Body of pancreas (tissue), 4 donors: ENCODE data around the gene SENP2. TPM values are rescaled to one million over a fixed set of nuclear protein-coding genes. Genes with fewer than 3 reads are reported as not detected.
"Not testable (repeated sequence)": the region's sequence is repeated elsewhere in the genome, so short reads cannot be mapped to it uniquely, and the experiment has no call there.

Experiments used
- ATAC-seq: fragments of 150-250 bp; one replicate; pipeline ENCODE4 v1.9.1; 2016
- DNase-seq, 4 donors: peaks; one replicate each; pipeline ENCODE4 v3.0.0-alpha.2; 2019
- H3K27ac ChIP-seq, 4 donors: fragments of 200-600 bp; sonication (generic); 1 replicate in 3 of 4; 2 replicates in 1 of 4; pipeline versions ENCODE4 v1.5.1 to v1.6.1; 2016 to 2019; ENCODE audit warnings: mild to moderate bottlenecking in 1 of 4, mixed read lengths in 1 of 4, moderate library complexity in 1 of 4
- H3K27me3 ChIP-seq, 2 donors: fragments of 200-600 bp; sonication (generic); one replicate each; pipeline ENCODE4 v1.6.0; 2016; ENCODE audit warnings: mild to moderate bottlenecking in 1 of 2
- H3K36me3 ChIP-seq, 2 donors: fragments of 200-600 bp; sonication (generic); replicated peaks in 1 of 2; 2 replicates each; pipeline ENCODE4 v1.5.1; 2016; ENCODE audit warnings: low read depth in 2 of 2; ENCODE audit not compliant: insufficient read depth in 1 of 2
- H3K4me1 ChIP-seq: fragments of 200-600 bp; sonication (generic); one replicate; pipeline ENCODE4 v1.6.0; 2016
- H3K4me3 ChIP-seq, 2 donors: fragments of 200-600 bp; sonication (generic); 1 replicate in 1 of 2; 2 replicates in 1 of 2; pipeline ENCODE4 v1.5.1; 2016 to 2019
- H3K9me3 ChIP-seq, 3 donors: fragments of 200-600 bp; sonication (generic); 1 replicate in 2 of 3; 2 replicates in 1 of 3; pipeline ENCODE4 v1.5.1; 2016
- CTCF ChIP-seq, 7 experiments: fragments of 450-650 bp in 4 of 7; fragments of 200-600 bp in 3 of 7; sonication (generic) in 3 of 7; IDR thresholded peaks; one replicate each; pipeline ENCODE4 v1.5.1; 2016 to 2019; ENCODE audit warnings: antibody characterized with exemption in 7 of 7
- POLR2A ChIP-seq, 3 donors: fragments of 450-650 bp; IDR thresholded peaks; one replicate each; pipeline ENCODE4 v1.6.1; 2016; ENCODE audit warnings: antibody characterized with exemption in 3 of 3, mild to moderate bottlenecking in 2 of 3
- WGBS, 2 donors: methylation state at CpG; one replicate each; pipeline ENCODE4 v1.1.5; 2017; 5-methylcytosine and 5-hydroxymethylcytosine counted together
- intact Hi-C: fragments of 100-400 bp; cut with DNase I; formaldehyde crosslinking; loops from one replicate; pipeline ENCODE4 v1.15.1; 2023
- total RNA-seq, 2 donors: library from RNA; depleted of rRNA; stranded (reverse); fragments of >200 nt; gene quantifications; one replicate each; pipeline ENCODE4 v1.1.0, GENCODE V29; 2016

SENP2 gene
- total RNA-seq, 2 donors from 2014 or later: 4.6 to 6.7 TPM

GRCh38 chr3:185639632-185640206, 53.6 kb downstream of the SENP2 start:
- Histone ChIP-seq H3K4me1 (no peaks in the 10 kb centered on the region), H3K9me3 (no peaks in the 10 kb centered on the region), H3K36me3 (no peaks in the 10 kb centered on the region), H3K4me3 (no peak overlapping the region), H3K27ac (no peak overlapping the region), H3K27me3 (no peaks in the 10 kb centered on the region)
- no peak for DNase-seq
- TF ChIP-seq CTCF (IDR thresholded peaks at IDR 0.05) (no peak), POLR2A (IDR thresholded peaks at IDR 0.05) (no peak)
- ATAC-seq: no peak
- 75 to 82% methylated on average over 7 of the region's 7 CpGs for WGBS, 2 donors
- intact Hi-C loops: no loop called here

- H3K9me3 ChIP-seq: no peaks in the 10 kb centered on the region
- H3K4me1 ChIP-seq: no peaks in the 10 kb centered on the region
- no peaks in the 10 kb centered on the region for H3K27me3 ChIP-seq
- intact Hi-C loops: no loop called here
- H3K36me3 ChIP-seq: no peaks in the 10 kb centered on the region
- DNase-seq (no peak), ATAC-seq (no peak)
- H3K4me3 ChIP-seq: no peak overlapping the region
- no peak for TF ChIP-seq CTCF (IDR thresholded peaks at IDR 0.05)
- TF ChIP-seq POLR2A (IDR thresholded peaks at IDR 0.05): no peak
- WGBS, 2 donors: 72 to 84% methylated on average over 2 of the region's 2 CpGs
- H3K27ac ChIP-seq: no peak overlapping the region
These were observed 54.2 kb downstream of the SENP2 start for GRCh38 chr3:185640308-185640707.

- H3K27me3 ChIP-seq, H3K4me1 ChIP-seq, ATAC-seq, H3K27ac ChIP-seq, H3K36me3 ChIP-seq, DNase-seq, intact Hi-C loops, H3K4me3 ChIP-seq, H3K9me3 ChIP-seq: not testable (repeated sequence)
- WGBS, 2 donors: 63 to 73% methylated on average over 15 to 16 of the region's 17 CpGs
These were observed 59.1 kb downstream of the SENP2 start for GRCh38 chr3:185645191-185645590.

GRCh38 chr3:185645596-185646381, 59.7 kb downstream of the SENP2 start:
- TF ChIP-seq CTCF (IDR thresholded peaks at IDR 0.05): no peak
- TF ChIP-seq POLR2A (IDR thresholded peaks at IDR 0.05): no peak
- Histone ChIP-seq H3K4me1 (no peaks in the 10 kb centered on the region), H3K27me3 (no peaks in the 10 kb centered on the region), H3K4me3 (no peak overlapping the region), H3K36me3 (no peaks in the 10 kb centered on the region), H3K27ac (no peak overlapping the region), H3K9me3 (no peaks in the 10 kb centered on the region)
- no peak for DNase-seq
- WGBS, 2 donors: 78 to 80% methylated on average over 11 to 14 of the region's 16 CpGs
- no peak for ATAC-seq
- intact Hi-C loops: no loop called here

GRCh38 chr3:185646382-185647133, 60.5 kb downstream of the SENP2 start:
- intact Hi-C loops: no loop called here
- 65 to 75% methylated on average over 14 of the region's 14 CpGs for WGBS, 2 donors
- DNase-seq (no peak), ATAC-seq (no peak)
- Histone ChIP-seq H3K9me3 (no peaks in the 10 kb centered on the region), H3K4me1 (no peaks in the 10 kb centered on the region), H3K4me3 (no peak overlapping the region), H3K27me3 (no peaks in the 10 kb centered on the region), H3K27ac (no peak overlapping the region), H3K36me3 (no peaks in the 10 kb centered on the region)
- no peak for TF ChIP-seq CTCF (IDR thresholded peaks at IDR 0.05)
- TF ChIP-seq POLR2A (IDR thresholded peaks at IDR 0.05): no peak
